OCI-LY7 (cell line): ENCODE data around the gene CMIP.

ENCODE experiments used
- EZH2phosphoT487 ChIP-seq: fragments of 200-600 bp; sonication (generic); IDR thresholded peaks from 2 replicates; pipeline ENCODE4 v1.6.1; 2018; ENCODE audit warnings: low read depth, borderline replicate concordance, mild to moderate bottlenecking, mixed run types, antibody characterized with exemption, low read length, moderate library complexity, mixed read lengths
- TF ChIP-seq, protein P1 (sequence below): fragments of 200-600 bp; sonication (generic); conservative IDR thresholded peaks from 2 replicates; pipeline ENCODE4 v1.5.1; 2014; ENCODE audit warnings: mild to moderate bottlenecking, antibody characterized with exemption, low read length, moderate library complexity, mixed read lengths

- TF ChIP-seq EZH2phosphoT487, result no peak
- TF ChIP-seq, protein P1, sequence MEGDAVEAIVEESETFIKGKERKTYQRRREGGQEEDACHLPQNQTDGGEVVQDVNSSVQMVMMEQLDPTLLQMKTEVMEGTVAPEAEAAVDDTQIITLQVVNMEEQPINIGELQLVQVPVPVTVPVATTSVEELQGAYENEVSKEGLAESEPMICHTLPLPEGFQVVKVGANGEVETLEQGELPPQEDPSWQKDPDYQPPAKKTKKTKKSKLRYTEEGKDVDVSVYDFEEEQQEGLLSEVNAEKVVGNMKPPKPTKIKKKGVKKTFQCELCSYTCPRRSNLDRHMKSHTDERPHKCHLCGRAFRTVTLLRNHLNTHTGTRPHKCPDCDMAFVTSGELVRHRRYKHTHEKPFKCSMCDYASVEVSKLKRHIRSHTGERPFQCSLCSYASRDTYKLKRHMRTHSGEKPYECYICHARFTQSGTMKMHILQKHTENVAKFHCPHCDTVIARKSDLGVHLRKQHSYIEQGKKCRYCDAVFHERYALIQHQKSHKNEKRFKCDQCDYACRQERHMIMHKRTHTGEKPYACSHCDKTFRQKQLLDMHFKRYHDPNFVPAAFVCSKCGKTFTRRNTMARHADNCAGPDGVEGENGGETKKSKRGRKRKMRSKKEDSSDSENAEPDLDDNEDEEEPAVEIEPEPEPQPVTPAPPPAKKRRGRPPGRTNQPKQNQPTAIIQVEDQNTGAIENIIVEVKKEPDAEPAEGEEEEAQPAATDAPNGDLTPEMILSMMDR, result no peak
Measured at GRCh38 chr16:81625544-81626153, 181.0 kb downstream of the CMIP start.
